ENCODE measurements around the gene TBX10.
"Not testable (repeated sequence)": the region's sequence is repeated elsewhere in the genome, so short reads cannot be mapped to it uniquely, and the experiment has no call there.

TBX10 gene

DNA sequence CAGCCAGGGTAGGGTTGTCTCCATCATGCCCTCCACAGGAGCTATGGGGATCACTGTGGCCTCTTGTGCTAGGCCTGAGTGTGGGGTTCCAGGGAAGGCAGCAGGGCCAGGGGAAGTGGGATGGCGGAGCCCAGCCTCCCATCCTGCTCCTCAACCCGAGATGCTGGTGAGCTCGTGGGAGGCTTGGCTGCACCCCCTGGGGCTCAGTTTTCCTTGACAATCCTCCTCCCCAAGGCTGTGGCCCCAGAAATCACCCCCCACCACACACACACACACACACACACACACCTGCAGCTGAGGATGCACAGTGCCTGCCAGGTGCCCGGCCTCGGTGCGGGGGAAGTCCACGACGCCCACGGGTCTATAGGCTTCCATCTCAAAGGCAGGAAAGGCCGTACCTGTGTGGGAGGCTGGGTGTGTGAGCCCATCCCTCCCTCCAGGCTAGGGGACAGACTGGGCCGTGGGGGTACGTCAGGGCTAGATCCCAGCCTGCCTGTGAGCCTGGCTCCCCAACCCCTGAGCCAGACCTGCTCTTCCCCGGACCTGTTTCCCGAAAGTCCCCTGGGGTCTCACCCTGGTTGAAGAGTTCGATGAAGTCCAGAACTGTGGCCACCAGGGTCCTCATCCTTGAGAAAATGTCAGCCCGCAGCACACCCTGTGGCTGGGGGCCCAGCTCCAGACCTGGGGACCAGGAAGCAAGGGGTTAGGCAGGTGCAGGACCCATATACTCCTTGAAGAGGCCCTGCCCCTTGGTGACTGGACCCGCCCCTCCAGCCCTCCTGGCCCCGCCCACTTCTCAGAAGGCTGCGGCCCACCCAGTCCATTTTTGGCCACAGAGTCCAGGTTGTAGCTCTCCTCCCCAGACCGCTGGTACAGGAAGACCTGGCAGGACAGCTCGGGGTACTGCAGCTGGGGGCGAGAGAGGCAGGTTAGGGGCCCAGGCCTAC lies 5.2 kb upstream of the TBX10 start:
- no peak for DNase-seq

GRCh38 chr11:67644042-67644441 lies 4.5 kb upstream of the TBX10 start:
- no peak for DNase-seq

GRCh38 chr11:67642173-67643120 lies 2.9 kb upstream of the TBX10 start:
- no peak for DNase-seq

GRCh38 chr11:67641338-67642172 lies 2.0 kb upstream of the TBX10 start:
- DNase-seq = no peak

DNA sequence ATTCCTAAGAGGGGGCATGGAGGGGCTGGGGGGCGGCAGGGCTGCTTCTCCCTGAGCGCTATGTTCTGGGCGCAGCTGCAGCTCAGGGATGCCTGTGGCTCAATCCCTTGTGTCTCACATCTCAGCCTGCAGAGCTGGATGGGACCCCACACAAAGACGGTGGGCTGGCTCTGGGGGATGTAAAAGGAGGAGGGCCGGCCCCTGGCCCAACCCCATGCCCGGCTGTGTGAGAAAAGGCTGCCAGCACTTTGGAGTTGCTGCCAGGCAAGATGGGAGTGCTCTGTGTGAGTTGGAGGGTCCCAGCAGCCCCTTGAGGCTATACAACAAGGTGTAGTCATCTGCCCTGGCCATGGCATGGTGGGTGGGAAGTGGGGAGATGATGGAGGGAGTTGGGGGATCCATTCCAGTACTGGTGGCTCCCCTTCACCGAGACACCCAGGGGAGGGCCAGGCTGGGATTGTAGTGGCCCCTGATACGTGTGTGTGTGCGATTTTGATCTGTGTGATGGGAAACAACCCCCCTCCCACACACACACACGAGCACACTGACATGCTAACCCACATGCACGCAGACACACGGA lies 1.3 kb upstream of the TBX10 start:
- no peak for DNase-seq

DNA sequence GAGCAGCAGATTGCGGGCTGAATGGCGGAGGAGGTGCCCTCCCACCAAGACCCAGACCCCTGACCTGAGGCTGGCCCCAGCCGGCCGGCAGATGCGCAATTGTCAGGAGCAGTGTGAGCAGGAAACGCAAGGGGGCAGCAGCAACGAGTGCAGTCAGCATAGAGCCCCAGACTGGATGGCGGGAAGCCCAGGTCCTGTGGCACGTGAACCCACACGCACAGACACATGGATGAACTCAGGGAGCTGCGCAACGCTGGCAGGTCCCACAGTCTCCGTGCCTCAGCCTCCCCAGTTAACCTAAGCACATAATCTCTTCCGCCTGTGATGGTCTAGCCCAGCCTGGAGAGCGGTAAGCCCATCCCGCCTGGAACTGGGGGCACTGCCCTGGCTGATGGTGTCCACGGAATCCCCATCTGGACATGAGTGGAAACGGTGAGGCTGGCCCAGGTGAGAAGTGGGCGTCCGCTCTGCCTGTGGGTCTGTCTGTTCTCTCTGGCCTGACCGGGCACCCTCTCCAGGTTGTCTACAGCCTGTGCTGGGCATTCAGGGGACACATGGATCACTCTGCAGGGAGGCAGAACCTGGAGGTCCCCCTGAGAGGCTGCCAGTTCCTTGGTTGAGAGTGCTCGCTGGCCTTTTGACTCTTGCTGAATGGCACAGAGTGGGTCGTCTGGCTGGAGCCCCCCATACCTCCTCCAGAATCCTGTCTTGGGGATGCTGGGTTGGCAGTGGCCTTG lies 626 bp upstream of the TBX10 start:
- DNase-seq = peak; percentile 81

DNA sequence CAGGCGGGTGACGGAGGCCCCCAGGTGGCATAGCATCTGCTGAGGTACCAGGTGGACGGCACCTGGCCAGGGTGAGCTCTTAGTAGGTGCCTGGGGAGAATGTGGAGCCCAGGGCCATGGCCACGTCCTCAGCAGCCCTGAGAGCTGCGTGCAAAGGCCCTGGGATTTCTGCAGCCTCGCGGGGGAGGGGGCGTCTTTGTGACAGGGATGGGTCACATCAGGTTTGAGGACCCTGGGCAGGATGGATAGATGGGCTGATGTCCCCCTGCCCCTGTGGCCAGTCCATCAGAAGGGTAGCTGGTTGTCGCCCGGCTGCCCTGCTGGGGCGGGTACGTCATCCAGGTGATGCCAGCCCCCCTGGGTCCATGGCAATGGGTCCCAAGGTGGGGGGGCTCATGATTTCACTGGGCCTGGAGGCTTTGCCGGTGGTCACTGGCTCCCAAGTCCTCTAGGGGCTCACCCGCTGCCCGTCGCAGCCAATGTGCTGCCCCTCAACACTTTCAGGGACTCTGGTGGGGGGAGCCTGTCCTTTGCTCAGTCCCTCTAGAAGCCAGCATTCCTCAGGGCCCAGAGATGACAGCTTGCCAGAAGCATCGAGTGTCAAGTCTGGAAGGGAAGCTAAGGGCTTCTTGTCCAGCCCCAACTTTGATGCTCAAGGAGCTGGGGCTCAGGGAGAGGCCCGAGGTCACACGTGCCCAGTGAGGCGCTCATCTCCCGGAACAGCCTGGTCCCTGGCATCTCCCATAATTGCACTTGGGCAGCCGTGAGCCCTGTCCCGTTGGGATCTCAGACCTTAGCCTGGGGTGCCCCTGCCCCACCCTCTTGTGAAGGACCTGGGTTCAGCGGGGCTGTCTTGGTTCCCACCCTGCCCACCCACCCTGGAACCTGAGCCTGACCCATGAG lies 777 bp downstream of the TBX10 start:
- no peak for DNase-seq

GRCh38 chr11:67637441-67637840 lies 2.1 kb downstream of the TBX10 start:
- DNase-seq = not testable (repeated sequence)

DNA sequence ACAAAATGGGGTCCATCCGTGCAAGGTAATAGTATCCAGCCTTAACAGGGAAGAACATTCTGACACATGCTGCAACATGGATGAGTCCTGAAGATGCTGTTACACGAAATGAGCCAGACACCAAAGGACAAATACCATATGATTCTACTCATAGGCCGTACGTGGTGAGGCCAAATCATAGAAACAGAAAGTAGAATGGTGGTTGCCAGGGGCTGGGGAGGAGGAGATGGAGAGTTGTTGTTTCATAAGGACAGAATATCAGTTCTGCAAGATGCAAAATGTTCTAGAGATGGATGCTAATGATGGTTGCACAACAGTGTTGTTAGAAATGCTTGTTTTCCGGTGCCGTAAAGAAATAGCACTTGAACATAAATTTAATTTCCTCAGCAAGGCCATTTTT lies 2.6 kb downstream of the TBX10 start:
- no peak for DNase-seq

DNA sequence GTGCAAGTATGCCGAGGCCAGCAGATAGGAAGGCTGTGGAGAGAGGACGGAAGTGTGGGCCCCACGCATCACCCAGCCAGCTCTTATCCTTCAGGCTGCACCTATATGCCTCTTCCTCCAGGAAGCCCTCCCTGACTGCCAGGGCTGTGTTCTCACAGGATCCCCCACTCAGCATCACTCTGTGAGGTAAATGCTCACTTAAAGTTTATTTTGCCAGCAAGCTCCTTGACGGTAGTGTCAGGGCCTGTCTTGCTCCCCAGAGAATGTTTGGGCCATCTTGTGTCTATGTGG lies 4.4 kb downstream of the TBX10 start:
- DNase-seq = no peak

GRCh38 chr11:67634366-67635230 lies 5.0 kb downstream of the TBX10 start:
- DNase-seq = no peak

DNA sequence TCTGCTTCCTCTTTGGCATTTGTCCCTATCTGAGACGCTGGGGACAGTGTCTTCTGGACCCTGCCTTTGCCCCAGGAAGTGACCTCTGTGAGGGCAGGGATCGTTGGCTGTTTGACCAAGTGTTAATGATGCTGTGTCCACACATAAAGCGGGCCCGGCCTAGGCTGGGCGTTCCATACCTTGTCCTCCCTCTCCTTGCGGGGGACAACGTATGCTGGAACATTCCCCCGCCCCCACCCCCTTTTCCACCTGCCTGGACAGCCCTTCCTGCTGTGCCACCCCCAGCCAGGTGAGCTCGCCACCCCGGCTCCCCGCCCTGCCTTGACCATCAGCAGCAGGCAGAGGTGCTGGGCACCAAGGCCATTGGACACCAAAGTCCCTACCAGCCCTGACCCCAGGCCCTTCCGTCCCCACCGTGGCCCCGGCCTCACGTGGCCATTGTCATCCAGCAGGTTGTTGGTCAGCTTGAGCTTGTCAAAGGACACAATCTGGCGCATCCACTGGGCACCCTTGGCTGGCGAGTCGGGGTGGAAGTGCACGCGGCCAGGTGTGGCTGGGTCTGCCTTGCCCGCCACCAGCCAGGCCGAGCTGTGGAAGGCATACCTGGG lies 5.7 kb downstream of the TBX10 start:
- DNase-seq = no peak

DNA sequence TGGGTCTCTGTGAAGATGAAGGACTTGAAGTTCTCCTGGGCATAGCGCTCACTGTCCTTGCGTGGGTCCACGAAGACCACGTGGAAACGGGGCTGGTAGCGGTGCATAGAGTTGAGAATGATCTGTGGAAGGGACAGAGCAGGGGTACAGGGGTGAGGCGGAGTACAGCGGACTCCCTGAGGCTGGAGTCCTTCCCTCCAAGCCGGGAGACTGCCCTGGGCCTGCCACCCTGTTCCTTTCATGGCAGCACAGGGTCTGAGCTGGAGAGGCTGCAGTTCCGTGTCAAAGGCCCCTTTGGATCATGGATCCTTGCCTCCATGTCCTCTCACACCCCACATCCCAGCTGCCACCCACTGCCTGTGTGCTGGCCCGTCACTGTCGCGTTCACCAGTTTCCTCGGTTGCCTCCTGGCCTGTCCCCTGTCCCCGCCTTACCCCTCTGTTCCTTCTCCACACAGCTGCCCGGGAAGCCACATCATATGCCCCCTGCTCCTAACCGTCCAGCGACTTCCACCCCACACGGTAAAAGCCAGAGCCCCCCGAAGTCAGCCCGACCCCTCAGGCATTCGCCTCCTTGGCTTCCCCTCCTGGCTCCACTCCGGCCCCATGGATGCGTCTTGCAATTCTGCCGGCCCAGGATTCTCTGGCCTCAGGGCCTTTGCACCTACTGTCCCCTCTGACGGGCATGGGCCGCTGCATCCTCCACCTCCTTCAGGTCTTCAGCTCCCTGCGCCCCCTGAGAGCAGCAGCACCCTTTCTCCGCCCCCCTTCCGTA lies 6.4 kb downstream of the TBX10 start:
- DNase-seq = no peak

DNA sequence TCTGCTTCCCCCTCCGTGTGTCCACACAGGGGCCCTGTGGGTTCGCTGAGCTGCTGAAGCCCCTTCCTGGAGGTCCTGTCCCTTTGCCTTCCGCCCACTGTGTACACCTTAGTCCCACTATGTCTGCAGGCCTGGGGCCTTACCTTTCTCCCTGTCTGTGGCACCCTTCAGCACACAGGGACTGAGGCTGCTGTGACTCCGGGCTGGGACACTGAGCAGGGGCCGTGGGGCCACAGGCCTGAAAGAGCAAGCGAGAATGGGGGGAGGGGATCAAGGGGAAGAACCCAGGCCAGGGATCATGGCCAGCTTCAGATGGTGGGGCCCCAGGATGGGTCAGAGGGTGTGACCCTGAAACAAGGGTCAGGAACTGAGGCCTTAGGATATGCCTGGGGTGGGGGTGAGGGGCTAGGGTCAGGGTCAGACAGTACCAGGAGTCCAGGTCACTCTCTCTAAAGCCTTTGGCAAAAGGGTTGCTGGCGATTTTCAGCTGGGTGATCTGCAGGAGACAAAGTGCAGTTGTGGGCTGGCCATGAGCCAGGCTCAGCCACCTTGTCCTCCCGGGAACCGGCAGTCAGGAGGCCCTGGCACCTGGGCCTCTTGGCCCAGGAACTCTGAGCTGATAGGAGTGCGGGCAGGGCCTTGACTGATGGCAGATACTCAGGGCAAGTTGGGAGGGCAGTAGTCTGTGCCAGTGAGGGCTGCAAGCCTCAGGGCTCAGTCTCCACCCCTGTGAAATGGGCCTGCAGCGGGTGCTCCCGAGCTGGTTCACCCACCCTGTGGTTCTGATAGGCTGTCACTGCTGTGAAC lies 7.2 kb downstream of the TBX10 start:
- no peak for DNase-seq

DNA sequence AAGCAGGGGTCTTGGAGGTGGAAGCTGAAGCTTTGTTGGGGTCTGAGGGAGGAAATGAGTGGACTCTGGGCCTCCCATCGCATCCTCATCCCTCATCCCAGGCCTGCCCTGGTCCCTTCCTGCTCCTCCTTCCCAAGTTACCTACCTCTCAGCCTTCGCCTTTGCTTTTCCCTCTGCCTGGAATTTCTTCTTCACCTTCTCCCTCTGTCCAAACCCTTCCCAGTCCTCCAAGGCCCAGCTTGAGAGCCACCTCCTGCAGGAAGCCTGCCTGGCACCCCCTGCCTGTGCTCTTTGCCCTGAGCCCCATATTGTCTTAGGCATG lies 7.7 kb downstream of the TBX10 start:
- DNase-seq = no peak

- DNase-seq = no peak
These were observed 8.2 kb downstream of the TBX10 start for GRCh38 chr11:67631411-67631810.

GRCh38 chr11:67630943-67631331 lies 8.6 kb downstream of the TBX10 start:
- no peak for DNase-seq
